ENCODE data around the gene PCYT1A.
"Not testable (repeated sequence)": the region's sequence is repeated elsewhere in the genome, so short reads cannot be mapped to it uniquely, and the experiment has no call there.

PCYT1A gene

DNA sequence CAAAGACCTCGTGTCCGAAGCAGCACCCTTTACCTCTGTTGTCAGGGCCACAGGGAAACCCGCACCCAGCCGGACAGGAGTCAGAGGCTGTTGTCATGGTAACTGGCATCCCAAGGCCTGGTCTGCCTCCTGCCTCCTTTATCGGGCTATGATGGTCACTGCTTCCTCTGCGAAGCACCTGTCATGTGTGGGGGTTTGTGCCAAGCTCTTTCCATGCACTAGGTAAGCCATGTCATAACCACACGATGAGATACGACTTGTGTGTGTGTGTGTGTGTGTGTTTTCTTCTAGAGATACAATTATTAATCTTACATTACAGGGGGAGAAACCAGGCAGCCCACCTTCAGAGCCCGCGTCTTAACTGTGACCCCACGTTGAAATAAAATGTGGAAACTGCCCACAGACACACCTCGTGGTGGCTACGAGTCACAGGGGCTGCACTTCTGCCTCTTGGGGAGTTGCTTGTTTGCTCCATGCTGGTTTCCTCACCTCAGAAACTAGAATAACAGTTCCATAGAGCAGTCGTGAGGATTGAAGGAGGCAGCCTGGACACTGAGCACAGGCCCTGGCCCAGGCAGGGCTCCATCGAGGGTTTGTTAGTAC lies 94.3 kb downstream of the PCYT1A start:
- no peak for DNase-seq (ENCODE audit: low read depth, low spot score)

GRCh38 chr3:196192524-196193051 lies 94.9 kb downstream of the PCYT1A start:
- DNase-seq (ENCODE audit: low read depth, low spot score) = no peak

DNA sequence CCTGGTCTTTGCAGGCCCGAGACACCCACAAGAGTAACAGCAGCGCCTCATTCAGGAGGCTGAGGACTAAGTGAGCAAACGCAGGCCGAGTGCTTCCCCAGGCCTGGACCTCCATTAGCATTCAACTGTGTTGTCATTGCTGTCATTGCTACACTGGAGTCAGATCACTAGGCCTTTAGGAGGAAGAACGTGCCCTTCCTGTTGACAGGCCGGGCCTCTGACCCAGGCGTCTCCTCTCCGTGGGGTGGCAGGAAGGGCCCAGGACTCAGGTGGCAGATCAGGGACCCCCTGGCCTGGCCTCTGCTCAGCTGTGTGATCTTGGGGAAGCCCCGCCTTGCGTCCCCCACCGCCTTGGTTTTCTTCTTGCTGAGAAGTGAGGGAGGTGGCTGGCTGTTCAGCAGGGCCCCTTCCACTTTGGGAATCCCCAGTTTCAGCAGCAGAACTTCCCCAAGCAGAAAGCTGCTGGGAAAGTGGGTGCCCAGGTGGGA lies 95.4 kb downstream of the PCYT1A start:
- DNase-seq (ENCODE audit: low read depth, low spot score) = no peak

DNA sequence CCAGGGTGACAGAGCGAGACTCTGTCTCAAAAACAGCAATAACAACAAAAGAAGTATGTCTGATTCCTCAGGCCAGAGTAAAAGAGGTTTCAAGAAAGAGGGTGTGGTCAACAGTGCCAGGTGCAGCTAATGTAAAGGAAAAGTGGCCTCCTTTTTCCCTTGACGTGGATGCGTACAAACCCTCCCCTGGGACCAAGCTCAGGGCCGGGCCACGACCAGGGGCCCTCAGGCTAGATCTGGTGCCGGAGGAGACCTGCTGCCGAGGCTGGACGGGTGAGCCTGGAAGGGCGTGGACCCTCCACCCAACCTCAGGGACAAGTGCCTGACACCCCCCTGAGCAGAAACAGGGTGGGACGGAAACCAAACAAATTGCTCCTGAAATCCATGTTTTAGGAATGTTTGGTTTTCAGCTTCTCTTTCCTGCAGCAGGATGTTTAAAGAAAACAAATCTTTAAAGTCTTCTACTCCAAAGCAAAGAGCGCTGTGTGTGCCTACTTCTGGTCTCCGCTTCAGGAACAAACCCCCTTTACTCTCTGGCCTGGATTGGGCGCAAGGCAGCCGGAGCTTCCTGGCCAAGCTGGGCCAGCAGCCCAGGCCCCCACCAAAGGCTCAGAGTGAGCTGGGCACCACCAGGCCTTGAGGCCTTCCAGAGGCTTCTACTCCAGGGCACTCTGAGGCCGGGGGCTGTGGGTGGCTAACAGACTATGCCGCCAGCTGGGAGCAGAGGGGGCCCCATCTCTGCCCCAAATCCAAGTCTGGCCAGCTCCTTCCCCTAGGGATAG lies 97.8 kb downstream of the PCYT1A start:
- no peak for DNase-seq (ENCODE audit: low read depth, low spot score)

- no peak for DNase-seq (ENCODE audit: low read depth, low spot score)
Measured at GRCh38 chr3:196186651-196187573, 100.6 kb downstream of the PCYT1A start.

DNA sequence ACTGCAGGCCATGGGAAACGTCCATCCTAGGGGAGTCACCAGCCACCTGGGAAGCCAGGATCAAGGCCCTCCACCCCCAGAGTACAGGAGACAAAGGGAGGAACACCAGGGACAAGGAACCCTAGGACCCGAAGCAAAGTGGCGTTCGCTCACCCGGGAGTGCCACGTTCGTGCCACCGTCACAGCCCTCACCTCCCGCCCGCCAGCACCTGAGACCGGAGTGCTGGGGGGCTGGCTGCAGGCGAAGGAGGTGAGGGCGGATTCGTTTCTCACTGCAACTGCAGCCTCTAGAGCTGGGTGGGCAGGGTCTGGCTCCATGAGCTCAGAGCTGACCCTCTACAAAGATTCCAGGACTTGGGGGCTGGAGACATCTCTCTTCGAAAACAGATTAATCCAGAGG lies 102.6 kb downstream of the PCYT1A start:
- no peak for DNase-seq (ENCODE audit: low read depth, low spot score)

- DNase-seq (ENCODE audit: low read depth, low spot score) = not testable (repeated sequence)
Measured at GRCh38 chr3:196184169-196184432, 103.4 kb downstream of the PCYT1A start.

DNA sequence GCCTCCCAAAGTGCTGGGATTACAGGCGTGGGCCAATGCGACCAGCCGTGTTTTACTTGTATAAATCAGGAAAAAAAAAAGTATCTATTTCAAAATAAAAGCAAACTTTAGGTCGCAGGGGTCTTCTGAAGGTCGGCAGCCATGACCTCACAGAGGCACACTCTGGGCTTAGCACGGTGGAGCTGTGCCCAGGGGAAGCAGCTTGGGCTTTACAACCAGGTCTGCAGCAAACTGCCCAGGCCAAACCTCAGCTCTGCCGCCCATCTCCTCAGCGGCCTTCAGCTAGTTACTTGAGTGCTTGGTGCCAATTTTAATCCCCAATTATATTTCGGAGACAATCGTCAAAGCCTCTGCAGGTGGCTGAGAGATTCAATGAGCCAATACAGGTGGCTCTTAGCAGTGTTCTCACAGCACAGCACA lies 106.4 kb downstream of the PCYT1A start:
- no peak for DNase-seq (ENCODE audit: low read depth, low spot score)

DNA sequence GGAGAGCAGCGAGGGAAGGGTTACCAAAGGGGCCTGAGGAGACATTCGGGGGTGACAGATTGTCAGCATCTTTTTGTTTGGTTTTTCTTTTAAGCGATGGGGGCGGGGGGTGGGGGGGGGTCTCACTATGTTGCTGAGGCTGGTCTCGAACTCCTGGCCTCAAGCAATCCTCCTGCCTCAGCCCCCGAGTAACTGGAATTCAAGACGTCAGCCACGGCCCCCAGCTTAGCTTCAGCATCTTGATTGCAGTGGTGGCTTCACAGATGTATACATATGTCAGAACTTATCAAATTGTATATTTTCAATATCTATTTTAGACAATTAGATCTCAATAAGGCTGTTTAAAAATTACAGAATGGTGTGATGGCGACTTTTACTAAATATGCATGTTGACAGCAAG lies 107.2 kb downstream of the PCYT1A start:
- no peak for DNase-seq (ENCODE audit: low read depth, low spot score)
